Daoy (cell line): ENCODE measurements around the gene IL1RL1. TPM values are rescaled to one million over a fixed set of nuclear protein-coding genes. Genes with fewer than 3 reads are reported as not detected.
"Not testable (repeated sequence)": the region's sequence is repeated elsewhere in the genome, so short reads cannot be mapped to it uniquely, and the experiment has no call there.

Experiments
- DNase-seq: peaks from one replicate; pipeline ENCODE4 v3.0.0-alpha.2; 2015; ENCODE audit warnings: low read depth
- total RNA-seq: library from RNA; depleted of rRNA; stranded (reverse); fragments of >200 nt; shearing (Covaris generic); gene quantifications from 2 replicates; pipeline ENCODE4 v1.2.3, GENCODE V29; 2014

The IL1RL1 gene
- total RNA-seq, 1 experiment from 2014 or later = not detected

DNA sequence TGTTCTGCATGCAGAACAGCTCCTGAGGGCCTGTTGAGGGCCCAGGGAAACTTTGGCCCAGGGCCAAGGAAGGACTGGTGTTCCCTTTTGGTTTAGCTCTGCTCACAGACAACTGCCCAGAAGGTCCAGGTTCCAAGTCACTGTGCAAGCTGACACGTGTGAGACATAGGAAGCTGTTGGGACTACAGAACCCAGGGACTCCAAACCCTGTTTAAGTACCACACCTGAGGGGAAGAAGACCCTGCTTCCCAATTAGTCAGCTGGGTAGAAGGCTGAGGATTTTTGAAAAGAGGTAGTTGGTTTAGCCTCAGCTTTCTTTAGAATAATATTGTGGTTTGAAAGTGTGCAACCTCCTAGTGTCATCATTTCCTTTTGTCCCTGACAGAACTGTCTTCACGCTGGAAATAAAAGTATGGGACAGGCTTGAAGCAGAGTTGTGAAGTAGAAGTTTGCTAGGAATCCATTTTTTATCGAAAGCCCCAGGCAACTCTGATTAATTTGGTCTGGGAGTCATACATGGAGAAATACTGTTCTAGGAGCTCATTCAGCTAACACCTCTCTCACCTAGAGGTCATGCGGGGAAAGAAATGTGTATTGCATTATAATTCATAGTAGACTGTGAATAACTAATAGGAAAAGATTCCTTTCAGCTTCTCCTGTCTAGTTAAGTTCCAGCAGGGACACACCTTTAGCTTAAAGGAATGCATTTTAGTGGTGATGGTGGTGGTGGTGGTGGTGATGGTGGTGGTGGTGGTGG, 19.9 kb upstream of the IL1RL1 start:
- no peak for DNase-seq

DNA sequence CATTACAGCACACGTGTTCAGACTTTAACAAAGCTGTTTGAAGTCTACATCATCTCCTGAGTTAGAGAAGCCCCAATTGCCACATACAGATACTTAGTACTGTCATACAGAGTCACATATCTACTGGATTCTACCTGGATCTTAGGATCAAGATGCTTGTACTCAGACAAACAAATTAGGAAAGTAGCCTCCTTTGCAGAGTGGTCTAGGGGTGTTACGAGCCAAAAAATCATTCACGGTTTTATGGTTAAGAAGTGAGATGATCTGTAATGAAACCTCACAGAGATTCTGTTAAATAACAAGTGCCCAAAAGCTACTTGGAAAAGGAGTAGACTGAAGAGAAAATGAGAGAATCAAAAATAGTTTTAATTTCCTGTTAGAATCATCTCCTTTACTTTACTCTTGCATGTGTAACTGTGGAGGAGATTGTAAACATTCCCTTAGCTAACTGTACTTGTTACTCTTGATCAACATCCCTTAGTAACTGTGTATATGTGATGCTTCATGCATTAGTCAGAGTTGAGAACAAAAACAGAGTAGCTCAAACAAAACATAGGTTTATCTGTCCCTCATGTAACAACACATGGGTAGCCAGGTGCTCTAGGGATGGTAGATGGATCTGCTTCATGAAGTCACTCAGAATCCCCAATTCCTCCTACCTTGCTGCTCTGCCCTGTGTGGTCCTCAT, 16.4 kb upstream of the IL1RL1 start:
- peak; percentile 6 for DNase-seq

DNA sequence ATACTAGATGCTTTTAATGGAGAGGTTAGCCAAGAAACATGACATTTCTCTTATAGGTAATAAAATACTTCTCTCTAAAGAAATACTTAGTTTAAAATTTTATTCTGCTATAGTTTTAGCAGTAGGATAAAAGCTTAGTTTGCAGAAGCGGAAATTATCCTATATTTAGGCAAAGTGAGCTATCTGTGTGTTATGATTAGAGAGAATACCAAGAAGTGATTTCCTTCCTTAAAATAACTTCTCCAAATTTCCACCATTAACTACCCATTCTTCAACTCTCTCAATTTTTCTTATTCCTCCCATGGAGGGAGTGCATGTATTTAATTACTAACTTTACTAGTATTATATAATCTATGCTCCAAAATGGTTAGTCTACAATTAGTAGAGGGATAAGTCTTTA, 15.8 kb upstream of the IL1RL1 start:
- no peak for DNase-seq

DNA sequence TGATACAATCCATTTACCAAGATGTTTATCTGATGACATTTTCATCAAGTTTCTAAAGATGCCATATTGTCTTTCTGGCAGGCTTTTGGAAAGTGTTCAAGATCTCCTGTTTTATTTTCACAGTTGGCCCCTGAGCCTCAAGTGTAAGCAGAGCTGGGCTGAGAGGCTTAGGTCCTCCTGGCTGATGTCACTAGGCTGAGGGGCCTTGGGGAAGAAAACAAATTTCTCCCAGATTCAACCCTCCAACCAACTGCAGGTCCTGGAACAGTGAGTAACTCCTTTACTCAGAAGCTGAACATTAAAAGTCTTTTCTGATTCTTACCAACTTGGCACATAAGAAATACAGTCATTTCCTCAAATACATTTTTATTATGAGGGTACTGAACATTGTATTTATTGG, 14.9 kb upstream of the IL1RL1 start:
- no peak for DNase-seq

DNA sequence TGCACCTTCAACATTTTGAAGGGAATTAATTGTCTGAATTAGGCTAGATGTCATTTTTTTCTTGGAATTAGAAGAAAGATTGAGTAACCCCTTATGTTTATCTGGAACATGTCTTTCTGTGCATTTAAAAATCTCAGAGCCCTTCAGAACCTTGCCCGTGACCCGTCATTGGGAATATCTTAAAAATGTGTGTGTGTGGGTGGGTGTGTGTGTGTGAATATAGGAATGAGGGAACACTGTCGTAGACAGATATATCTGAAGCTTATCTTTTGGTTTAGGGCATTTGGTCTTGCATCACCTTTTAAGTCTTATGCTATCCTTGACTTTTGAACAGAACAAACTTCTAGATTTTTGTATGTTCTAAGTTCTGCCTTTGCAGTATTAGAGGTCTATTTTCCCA, 13.5 kb upstream of the IL1RL1 start:
- DNase-seq = no peak

DNA sequence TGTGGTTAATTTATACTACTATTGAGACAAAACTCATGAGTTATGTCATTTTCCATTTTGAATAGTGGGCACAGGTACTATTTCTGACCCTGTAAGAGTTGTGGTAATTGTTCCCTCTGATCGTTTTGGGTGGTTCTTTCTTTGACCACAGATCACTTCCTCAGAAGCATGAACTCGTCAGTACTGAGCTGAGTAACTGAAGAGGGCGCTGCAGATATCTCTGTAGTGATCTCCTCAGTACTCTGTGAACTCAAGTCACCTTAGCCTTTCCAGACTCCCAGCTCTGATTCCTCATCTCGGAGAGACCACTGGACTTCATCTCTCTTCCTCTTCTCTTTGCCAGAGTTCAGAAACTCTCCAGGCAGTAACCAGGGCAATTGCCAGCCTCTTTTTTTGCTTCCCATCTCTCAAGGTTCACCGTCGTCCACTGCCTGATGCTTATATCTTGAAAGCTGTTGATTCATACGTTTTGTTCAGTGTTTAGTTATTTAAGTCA, 9.4 kb upstream of the IL1RL1 start:
- peak; percentile 26 for DNase-seq

DNA sequence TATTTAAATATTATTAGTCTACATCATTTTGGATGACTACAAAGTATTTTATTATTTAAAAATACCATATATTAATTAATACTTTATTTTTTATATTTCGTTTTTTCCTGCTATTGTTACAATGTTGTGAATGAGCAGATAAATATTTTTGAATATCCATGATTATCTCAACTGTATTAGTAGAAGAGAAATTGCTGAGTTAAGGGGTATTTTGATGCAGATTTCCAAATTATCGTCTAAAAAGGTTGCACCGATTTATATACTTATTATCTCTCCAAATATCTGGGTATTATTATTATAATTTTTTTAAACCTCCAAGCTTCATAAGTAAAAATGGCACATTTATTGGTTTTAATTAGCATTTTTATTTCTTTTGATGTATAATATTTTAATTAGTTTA, 8.9 kb upstream of the IL1RL1 start:
- no peak for DNase-seq

DNA sequence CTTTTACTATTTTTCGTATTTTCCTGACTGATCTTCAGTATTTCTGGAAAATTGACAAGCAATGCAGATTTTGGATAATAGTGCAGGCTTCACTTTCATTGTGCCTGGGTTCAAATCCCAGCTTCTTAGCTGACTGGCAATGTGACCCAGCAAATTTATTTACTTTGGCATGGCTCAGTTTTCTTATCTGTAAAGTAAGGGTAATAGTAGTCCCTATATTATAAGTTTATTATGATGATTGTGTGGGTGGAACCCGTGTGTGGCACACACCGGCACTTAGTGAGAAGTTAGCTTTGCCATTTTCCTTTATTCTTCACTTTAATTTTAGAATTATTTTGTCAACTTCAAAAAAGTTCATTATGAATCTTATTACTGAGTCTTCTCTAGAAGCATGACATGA, 7.8 kb upstream of the IL1RL1 start:
- no peak for DNase-seq

DNA sequence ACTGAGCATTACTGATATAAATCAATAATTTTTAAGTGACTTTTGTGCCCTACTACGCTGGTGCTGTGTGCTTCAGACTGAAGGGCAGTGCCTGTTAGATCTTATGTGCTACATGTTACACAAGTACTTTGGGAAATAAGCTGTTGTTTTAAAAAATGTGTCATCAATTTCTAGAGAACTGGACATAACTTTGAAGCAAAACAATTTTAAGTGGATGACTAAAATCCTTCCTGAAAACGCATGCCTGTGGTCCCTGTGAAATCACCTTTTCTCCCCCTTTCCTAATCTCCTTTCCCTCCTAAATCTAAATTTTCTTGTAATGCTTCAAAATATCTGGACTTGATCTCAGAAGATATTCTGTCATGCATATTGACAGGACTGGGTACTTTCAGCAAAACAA, 7.1 kb upstream of the IL1RL1 start:
- DNase-seq = peak; percentile 36

DNA sequence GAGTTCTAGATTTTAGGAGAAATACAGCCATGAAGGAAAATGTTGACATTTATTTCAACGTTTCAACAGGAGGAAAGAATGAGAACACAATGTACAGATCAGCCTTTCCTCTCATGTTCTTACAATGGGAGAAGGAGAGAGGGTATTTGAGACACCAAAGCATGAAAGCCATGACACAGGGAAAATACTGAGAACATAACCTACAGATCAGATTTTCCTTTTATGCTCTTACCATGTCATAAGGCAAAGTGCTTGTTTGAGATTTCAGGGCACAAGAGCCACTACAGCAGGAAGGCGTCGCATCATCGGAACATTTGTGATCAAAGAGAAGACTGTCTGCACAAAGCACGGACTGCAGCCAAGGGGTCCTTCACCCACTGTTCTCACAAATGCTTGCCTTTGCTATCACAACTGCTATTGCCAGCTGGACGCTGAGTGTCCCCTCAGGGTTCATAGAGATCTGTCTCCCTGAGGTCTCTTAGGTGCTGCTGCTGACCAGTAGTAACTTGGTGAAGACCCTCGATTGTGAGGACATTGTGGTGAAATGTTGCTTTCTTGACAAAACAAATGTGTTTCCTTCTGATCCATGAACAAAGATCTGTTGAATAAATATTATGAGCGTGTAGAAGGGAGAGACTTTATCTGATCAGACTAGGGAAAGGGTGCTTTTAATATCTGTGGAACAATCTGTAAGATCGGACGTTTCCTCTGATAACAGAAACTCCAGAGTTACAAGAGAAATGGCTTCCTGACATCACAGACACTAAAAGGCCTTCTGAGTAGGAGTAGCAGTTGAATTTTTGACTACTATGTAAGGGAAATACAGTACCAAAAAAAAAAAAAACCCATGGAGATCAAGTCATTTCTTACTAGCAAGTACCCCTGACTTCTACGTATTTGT, 6.4 kb upstream of the IL1RL1 start:
- no peak for DNase-seq

DNA sequence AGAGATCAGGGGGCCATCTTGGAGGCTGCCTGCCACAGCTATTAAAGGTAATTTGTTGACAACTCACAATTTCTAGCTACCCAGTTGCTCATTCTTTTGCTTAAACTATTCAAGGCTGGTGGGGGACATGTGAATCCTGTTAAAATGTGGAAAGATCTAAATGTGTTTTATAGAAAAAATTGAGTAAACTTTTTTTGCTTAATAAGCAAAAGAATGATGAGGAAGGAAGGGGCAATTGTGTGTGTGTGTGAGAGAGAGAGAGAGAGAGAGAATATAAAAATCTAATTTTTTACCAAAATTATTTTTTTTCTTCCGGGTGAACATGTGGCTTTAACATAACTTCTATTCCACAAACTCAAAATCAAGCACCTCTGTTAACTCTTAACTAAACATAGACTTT, 5.2 kb upstream of the IL1RL1 start:
- no peak for DNase-seq

DNA sequence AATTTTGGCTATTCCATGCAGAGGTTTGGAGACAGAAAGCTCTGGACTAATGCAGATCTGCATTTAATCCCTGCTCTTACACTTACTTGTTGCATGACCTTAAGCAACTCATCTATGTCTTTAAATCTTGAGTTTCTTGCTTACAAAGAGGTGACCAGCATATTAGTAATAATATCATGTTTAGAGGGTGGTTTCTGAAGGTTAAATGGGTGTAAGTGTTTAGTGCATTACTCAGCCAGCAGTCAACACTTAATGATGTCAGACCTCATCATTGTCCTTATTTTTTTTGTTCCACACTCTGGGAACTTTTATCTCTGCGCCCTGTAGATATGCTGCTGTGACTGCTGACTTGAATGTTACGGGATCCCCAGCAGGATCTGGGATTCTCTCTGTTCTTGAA, 1.7 kb downstream of the IL1RL1 start:
- peak; percentile 51 for DNase-seq

DNA sequence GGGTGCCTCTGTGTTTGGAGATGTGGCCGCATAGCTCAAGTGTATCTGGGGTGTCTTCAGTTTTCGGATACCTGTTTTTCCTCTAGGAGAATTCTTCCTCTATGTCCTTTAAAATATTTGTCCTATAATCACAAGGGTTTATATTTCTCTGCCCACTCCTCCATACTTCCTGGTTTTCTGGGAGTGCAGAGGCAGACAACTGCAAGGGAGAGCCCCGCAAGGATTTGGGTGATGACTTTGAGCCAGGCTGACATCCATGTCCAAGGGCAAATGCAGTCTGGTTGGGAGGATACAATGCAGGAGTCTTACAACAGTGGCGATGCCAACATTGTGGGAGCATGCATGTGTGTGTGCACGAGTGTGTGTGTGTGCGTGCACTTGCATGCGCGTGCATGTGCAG, 2.1 kb downstream of the IL1RL1 start:
- no peak for DNase-seq

DNA sequence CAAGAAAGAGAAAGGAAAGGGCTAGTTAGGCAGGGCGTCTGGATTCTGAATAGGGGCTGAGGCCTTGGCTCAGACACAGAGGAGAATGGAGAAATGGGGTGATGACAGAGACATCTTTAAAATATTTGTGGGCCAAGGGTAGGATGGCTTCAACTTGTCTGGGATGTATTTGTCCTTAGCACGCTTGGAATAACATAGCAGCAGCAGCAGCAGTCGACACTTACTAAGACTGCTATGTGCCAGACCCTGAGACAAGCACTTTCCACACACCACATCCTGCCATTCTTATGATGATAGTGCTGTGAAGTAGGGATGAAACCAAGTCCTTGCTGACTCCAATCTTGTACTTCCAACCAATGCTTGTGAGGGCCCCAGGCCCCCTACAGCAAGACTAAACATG, 2.6 kb downstream of the IL1RL1 start:
- DNase-seq = peak; percentile 37

DNA sequence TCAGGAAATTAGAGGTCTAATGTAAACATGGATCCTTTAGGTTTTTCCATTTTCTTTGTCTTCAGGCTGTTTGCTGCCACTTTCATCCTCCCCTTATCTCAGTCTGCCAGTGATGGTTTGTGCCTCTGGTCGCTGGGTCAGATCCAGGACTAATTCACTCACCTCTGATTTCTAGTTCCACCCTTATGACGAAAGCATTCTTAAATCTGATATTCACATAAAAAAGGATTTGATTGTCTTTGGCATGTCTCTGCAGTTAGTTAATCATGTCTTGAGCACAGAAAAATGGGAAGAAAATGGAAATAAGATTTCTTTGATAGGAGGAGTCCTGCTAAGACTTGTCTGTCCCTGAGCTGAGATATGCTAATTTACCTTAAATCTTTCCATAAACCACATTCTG, 4.6 kb downstream of the IL1RL1 start:
- DNase-seq = no peak

DNA sequence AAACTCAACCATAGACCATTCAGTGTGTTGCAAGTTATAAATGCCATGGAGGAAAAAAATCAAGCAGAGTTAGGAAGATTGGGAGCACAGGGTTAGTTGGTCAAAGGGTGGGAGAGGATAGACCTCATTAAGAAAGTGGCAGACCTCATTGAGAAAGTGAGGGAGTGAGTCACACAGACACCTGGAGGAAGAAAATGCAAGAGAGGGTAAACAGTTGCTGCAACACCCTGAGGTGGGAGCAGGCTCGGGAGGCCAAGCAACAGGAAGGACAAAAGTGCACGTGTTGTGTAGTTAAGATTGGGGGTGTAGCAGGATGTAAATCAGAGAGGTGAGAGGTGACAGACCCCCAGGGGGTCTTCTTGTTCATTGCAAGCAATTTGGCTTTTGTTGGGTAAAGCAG, 6.4 kb downstream of the IL1RL1 start:
- DNase-seq = no peak

DNA sequence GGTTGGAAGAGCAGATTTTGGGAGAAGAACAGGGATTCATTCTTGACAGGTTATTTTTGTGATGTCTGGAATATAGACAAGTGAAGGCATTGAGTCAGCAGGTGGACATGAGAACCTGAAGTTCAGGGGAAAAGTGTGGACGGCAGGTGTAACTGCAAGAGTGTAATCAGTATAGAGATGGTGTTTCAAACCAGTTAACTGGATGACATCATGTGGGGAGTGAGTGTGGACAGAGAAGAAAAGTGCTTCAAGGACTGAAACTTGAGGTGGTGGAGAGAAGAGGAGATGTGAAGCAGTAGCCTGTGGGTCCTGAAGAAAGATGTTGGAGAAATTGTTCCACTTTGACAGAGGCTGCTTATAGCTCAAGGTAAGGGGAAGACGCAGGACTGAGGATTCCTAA, 7.1 kb downstream of the IL1RL1 start:
- DNase-seq = no peak

DNA sequence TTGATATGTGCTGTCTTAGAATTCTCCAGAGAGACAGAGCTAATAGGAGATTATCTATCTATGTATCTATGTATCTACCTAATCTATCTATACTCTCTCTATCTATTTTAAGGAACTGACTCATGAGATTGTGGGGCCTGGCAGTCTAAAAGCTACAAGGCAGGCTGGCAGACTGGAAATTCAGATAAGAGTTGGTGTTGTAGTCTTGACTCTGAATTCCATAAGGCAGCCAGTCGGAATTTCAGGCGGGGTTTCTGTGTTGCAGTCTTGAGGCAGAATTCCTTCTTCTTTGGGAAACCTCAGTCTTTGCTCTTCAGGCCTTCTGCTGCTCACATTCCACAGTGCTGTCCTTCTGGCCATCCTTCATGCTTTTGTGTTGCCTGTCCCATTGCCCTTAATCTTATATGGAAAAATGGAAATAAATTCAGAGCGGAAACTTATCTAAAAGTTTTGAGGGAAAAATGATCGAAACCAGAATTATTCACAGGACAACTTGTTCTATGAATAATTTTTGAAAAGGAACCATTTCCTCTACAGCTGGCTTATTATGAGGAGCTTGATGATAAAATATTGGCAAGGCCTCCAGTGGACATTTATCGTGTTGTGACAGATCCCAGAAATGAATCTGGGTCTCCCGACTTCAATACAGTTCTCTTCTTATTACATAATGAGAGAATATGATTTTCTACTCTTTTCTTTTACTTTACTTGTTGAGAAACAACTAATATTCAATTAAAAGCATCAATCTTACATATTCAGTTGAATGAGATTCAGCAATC, 10.8 kb downstream of the IL1RL1 start:
- no peak for DNase-seq

DNA sequence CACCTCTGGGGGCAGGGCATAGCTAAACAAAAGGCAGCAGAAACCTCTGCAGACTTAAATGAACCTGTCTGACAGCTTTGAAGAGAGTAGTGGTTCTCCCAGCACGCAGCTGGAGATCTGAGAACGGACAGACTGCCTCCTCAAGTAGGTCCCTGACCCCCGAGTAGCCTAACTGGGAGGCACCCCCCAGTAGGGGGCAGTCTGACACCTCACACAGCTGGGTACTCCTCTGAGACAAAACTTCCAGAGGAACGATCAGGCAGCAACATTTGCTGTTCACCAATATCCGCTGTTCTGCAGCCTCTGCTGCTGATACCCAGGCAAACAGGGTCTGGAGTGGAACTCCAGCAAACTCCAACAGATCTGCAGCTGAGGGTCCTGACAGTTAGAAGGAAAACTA, 13.6 kb downstream of the IL1RL1 start:
- not testable (repeated sequence) for DNase-seq

DNA sequence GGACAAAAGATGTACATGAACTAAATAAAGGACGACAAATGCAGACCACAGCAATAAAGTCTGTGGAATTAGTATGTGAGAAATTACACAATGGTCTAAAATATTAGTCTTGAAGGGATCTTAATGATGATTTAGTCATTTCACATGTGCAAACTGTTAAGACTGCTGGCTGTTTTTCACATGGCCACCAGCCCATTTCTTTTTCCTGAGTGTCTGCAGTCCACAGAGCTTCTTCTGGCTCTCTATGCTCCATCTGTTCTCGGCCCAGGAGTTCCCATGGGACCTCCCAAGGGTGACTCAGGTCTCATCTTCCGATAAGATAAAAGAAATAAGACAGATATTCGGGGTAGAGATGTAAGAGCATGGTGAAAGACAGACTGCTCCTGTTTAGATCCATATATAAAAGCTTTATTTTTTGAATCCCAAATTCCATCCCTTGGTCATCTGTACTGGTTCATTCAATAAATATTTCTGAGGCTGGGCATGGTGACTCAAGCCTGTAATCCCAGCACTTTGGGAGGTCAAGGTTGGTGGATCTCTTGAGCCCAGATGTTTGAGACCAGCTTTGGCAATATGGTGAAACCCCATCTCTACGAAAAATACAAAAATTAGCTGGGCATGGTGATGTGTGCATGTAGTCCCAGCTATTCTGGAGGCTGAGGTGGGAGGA, 20.1 kb downstream of the IL1RL1 start:
- DNase-seq = no peak

DNA sequence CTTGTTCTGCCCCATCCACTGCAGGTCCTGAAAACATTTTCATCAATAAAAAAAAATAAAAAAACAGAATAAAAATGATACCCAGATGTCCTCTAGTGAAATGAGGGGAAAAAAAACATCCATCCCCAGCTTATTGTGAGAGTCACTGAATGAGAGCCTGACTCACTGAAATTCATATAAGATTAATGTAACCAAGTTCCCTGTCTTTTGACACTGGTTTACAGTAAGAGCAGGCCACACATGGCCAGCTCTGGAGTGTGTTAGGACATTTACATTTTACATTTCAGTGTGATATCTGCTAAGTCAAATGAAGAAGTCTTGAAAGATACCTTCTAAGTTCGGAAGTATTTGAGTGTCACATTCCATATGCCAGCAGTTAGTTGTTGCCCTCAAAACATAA, 23.1 kb downstream of the IL1RL1 start:
- no peak for DNase-seq
